Erythroblast (primary cell): ENCODE results near the gene LFNG.

ENCODE experiments used
- GATA1 ChIP-seq: IDR thresholded peaks from 2 replicates; pipeline ENCODE4 v1.6.1; 2011; ENCODE audit warnings: low read depth, mild to moderate bottlenecking, control low read depth, low read length, moderate library complexity
- POLR2A ChIP-seq: IDR thresholded peaks from 2 replicates; pipeline ENCODE4 v1.6.1; 2011; ENCODE audit warnings: mild to moderate bottlenecking, low read length

- TF ChIP-seq POLR2A (no peak), GATA1 (no peak)
Measured at GRCh38 chr7:2480070-2480408, 39.5 kb upstream of the LFNG start.
